GM10248 (cell line): ENCODE data around the gene ALDH3A2.
A peak's percentile ranks its signal among the peaks of the same experiment; 100 is the strongest.

Source experiments
- CTCF ChIA-PET: fragments of 300-600 bp; sonication (Branson Sonifier 250); formaldehyde crosslinking; extraction: SDS; loops from one replicate; lab custom pipeline; 2021; ENCODE audit warnings: antibody characterized with exemption; lab: Yijun Ruan, JAX
- POLR2A ChIA-PET: fragments of 350-650 bp; sonication (Branson Sonifier 250); formaldehyde crosslinking; extraction: SDS; loops from one replicate; lab custom pipeline; 2020; ENCODE audit warnings: antibody characterized with exemption; lab: Yijun Ruan, JAX
- DNase-seq: peaks from one replicate; pipeline ENCODE4 v3.0.0; 2012; ENCODE audit errors: extremely low spot score
- TF ChIP-seq, protein P1 (sequence below): IDR thresholded peaks from 2 replicates; pipeline ENCODE4 v1.5.1; 2012; ENCODE audit warnings: mild to moderate bottlenecking, low read depth; ENCODE audit errors: extremely low read depth, missing control alignments, control extremely low read depth

ALDH3A2 gene

GRCh38 chr17:19641687-19642372, 6.7 kb upstream of the ALDH3A2 start:
- TF ChIP-seq, protein P1, sequence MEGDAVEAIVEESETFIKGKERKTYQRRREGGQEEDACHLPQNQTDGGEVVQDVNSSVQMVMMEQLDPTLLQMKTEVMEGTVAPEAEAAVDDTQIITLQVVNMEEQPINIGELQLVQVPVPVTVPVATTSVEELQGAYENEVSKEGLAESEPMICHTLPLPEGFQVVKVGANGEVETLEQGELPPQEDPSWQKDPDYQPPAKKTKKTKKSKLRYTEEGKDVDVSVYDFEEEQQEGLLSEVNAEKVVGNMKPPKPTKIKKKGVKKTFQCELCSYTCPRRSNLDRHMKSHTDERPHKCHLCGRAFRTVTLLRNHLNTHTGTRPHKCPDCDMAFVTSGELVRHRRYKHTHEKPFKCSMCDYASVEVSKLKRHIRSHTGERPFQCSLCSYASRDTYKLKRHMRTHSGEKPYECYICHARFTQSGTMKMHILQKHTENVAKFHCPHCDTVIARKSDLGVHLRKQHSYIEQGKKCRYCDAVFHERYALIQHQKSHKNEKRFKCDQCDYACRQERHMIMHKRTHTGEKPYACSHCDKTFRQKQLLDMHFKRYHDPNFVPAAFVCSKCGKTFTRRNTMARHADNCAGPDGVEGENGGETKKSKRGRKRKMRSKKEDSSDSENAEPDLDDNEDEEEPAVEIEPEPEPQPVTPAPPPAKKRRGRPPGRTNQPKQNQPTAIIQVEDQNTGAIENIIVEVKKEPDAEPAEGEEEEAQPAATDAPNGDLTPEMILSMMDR = no peak
- ChIA-PET POLR2A (no interaction called here), CTCF (interaction anchor here (1.0 to 1.8 kb wide), 2 partner anchors 9 to 13 kb away, joined by 3 to 7 read pairs; no protein-coding TSS in a partner anchor)
- DNase-seq = no peak

- TF ChIP-seq, protein P1 = no peak
- CTCF ChIA-PET = interaction anchor here (1.8 to 3.7 kb wide), 2 partner anchors 10 to 14 kb away, joined by 7 to 12 read pairs; no protein-coding TSS in a partner anchor
- DNase-seq = no peak
- POLR2A ChIA-PET = no interaction called here
Measured at GRCh38 chr17:19642373-19642893, 6.1 kb upstream of the ALDH3A2 start.

- POLR2A ChIA-PET = no interaction called here
- TF ChIP-seq, protein P1 = no peak
- DNase-seq = no peak
- CTCF ChIA-PET = interaction anchor here (0.9 to 5.6 kb wide), 7 partner anchors 8 to 122 kb away, joined by 3 to 26 read pairs (median 4); no protein-coding TSS in a partner anchor
Measured at GRCh38 chr17:19644493-19645210, 3.9 kb upstream of the ALDH3A2 start.

- POLR2A ChIA-PET = no interaction called here
- CTCF ChIA-PET = interaction anchor here (0.6 to 5.6 kb wide), 11 partner anchors 10 to 121 kb away, joined by 3 to 26 read pairs (median 6); no protein-coding TSS in a partner anchor
- DNase-seq = peak; percentile 62
- TF ChIP-seq, protein P1 = peak; percentile 76
Measured at GRCh38 chr17:19645734-19646201, 2.8 kb upstream of the ALDH3A2 start.

DNA sequence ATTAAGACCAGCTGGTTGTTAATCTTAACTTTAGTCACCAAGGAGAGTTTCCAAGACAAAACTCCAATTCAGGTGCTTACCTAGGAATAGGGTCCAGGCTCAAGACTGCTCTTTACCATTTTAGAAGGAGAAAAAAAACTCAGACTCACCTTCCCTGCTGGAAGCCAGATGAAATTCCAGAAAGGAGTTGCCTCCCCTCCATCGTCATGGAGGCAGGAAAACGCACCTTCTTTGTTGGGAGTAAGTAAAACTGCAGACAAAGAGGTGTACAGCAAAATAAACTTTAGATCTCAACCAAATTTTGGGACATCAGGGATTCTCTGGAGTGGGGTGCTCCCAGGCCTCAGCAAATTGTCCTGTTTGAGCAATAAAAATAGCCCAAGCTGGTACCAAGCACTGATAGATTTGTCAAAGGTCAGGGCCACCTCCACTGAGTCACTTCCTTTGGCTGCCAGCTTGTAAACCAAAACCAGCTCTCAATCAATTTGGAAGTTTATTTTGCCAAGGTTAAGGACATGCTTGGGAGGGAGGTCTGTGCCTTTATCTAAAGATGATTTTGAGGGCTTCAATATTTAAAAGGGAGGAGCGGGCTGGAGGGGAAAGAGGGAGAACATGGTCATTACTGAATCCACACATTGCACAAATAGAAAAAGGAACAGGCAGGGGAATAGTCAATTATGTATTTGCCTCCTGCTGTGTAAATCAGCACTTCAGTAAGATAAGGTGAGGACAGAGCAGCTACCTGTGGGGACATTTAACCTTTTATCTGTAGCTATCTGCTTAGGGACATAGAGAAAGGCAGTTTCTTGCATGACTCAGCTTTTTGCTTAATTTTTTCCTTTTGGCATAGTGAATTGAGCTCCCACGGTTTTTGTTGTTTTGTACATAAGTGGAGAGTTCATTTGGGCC, 1.5 kb upstream of the ALDH3A2 start:
- TF ChIP-seq, protein P1 = no peak
- ChIA-PET POLR2A (interaction anchor here (0.5 kb wide), 1 partner anchor 117 kb away, joined by 5 read pairs; no protein-coding TSS in a partner anchor), CTCF (interaction anchor here (1.0 to 5.6 kb wide), 17 partner anchors 10 to 284 kb away, joined by 3 to 26 read pairs (median 13); partner anchors contain the start of gene B9D1)
- DNase-seq = no peak
